ENCODE data around the gene FBXL16. TPM values are rescaled to one million over a fixed set of nuclear protein-coding genes. Genes with fewer than 3 reads are reported as not detected.

FBXL16 gene
- total and polyA plus RNA-seq, 2 donors (not counting 1 experiment from before 2014, with no cell fraction given) = 0.07 TPM; not detected in 1

DNA sequence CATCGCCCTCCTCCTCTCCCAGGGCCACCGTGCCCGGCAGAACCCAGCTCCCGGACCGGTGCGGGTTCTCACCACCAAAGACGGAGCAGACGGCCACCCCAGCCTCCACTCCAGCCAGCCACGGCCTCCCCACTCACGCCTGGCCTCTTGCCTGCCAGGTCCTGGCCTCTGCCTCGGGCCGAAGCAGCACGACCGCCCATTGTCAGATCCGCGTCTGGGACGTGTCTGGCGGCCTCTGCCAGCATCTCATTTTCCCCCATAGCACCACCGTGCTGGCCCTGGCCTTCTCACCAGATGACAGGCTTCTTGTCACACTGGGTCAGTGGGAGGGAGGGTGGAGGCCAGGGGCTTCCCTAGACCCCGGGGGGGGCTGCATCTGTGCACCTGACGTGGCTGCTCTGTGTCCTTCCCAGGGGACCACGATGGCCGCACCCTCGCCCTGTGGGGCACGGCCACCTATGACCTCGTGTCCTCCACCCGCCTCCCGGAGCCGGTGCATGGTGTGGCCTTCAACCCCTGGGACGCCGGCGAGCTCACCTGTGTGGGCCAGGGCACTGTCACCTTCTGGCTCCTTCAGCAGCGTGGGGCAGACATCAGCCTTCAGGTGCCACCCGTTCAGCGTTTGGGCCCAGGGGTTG, 44.3 kb downstream of the FBXL16 start:
- Histone ChIP-seq H3K27me3 (ENCODE audit: control insufficient read depth, insufficient read depth, low read length) (no peaks in the 10 kb centered on the region), H3K4me1 (ENCODE audit: control insufficient read depth, extremely low read depth, insufficient read depth, low read length) (no peaks in the 10 kb centered on the region), H3K9ac (ENCODE audit: insufficient read depth, low read length) (peak overlapping the region; percentile 7), H3K9me3 (ENCODE audit: control insufficient read depth, insufficient read depth, low read depth, low read length) (no peaks in the 10 kb centered on the region), H3K27ac (ENCODE audit: insufficient read depth, low read length) (no peak overlapping the region), H3K4me2 (ENCODE audit: extremely low read depth, insufficient read depth, low read length) (no peak overlapping the region), H3K79me2 (ENCODE audit: control insufficient read depth, insufficient read depth, low read length) (no peaks in the 10 kb centered on the region), H4K20me1 (ENCODE audit: control insufficient read depth, extremely low read depth, insufficient read depth, low read length) (no peaks in the 10 kb centered on the region), H2AFZ (ENCODE audit: low read length) (no peak overlapping the region), H3K36me3 (ENCODE audit: control insufficient read depth, insufficient read depth, low read length) (peaks cover 10% of the 10 kb centered on the region), H3K4me3 (replicated peaks in 1 of 4; ENCODE audit: control extremely low read depth in 1 of 4, insufficient read depth in 1 of 4, low read depth in 3 of 4, low read length in 4 of 4) (no peak overlapping the region)
- no peak for DNase-seq (ENCODE audit: low read depth in 2 of 2)
- TF ChIP-seq CTCF (conservative IDR thresholded peaks at IDR 0.05 in 1 of 2, IDR thresholded peaks at IDR 0.05 in 1 of 2; ENCODE audit: low read depth in 1 of 2, low read length in 2 of 2) (no peak), EZH2 (IDR thresholded peaks at IDR 0.05; ENCODE audit: low read length, missing control alignments) (no peak)

DNA sequence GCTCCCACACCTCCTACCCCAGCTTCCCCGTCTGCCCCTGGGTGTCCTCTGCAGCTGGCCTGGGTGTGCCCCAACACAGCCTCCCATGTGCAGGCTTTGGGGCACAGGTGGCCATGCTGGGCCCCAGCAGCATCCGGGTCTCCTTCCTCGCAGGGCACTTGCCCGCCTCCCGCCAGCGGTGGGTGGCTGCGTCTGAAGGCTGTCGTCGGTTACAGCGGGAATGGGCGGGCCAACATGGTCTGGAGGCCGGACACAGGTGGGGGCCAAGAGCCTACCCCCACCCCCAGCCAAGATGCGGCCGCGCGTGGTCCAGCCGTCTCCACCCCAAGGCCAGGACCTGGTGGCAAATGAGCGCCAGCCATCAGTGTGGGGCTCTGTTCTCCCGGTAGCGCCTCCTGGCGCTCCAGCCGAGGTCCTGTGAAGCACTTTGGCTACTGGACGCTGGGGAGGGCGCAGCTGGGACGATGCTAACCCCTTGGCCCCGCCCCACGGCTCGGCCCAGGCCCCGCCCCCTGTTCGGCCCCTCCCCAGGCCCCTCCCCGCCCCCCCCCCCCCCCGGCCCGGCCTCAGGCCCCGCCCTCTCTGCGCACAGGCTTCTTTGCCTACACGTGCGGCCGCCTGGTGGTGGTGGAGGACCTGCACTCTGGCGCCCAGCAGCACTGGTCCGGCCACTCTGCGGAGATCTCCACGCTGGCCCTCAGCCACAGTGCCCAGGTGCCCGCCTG, 45.0 kb downstream of the FBXL16 start:
- no peak for TF ChIP-seq EZH2 (IDR thresholded peaks at IDR 0.05; ENCODE audit: low read length, missing control alignments)
- TF ChIP-seq CTCF (conservative IDR thresholded peaks at IDR 0.05 in 1 of 2, IDR thresholded peaks at IDR 0.05 in 1 of 2; ENCODE audit: low read depth in 1 of 2, low read length in 2 of 2) = peak; percentile 37 to 48
- H3K79me2 ChIP-seq (ENCODE audit: control insufficient read depth, insufficient read depth, low read length) = no peaks in the 10 kb centered on the region
- H4K20me1 ChIP-seq (ENCODE audit: control insufficient read depth, extremely low read depth, insufficient read depth, low read length) = no peaks in the 10 kb centered on the region
- H3K36me3 ChIP-seq (ENCODE audit: control insufficient read depth, insufficient read depth, low read length) = peaks cover 10% of the 10 kb centered on the region
- H2AFZ ChIP-seq (ENCODE audit: low read length) = no peak overlapping the region
- H3K4me1 ChIP-seq (ENCODE audit: control insufficient read depth, extremely low read depth, insufficient read depth, low read length) = no peaks in the 10 kb centered on the region
- H3K27me3 ChIP-seq (ENCODE audit: control insufficient read depth, insufficient read depth, low read length) = no peaks in the 10 kb centered on the region
- H3K27ac ChIP-seq (ENCODE audit: insufficient read depth, low read length) = no peak overlapping the region
- H3K9ac ChIP-seq (ENCODE audit: insufficient read depth, low read length) = no peak overlapping the region
- no peak overlapping the region for H3K4me3 ChIP-seq (replicated peaks in 1 of 4; ENCODE audit: control extremely low read depth in 1 of 4, insufficient read depth in 1 of 4, low read depth in 3 of 4, low read length in 4 of 4)
- DNase-seq (ENCODE audit: low read depth in 2 of 2) = peak; percentile 60 to 80
- H3K4me2 ChIP-seq (ENCODE audit: extremely low read depth, insufficient read depth, low read length) = no peak overlapping the region
- H3K9me3 ChIP-seq (ENCODE audit: control insufficient read depth, insufficient read depth, low read depth, low read length) = no peaks in the 10 kb centered on the region

- Histone ChIP-seq H4K20me1 (ENCODE audit: control insufficient read depth, extremely low read depth, insufficient read depth, low read length) (no peaks in the 10 kb centered on the region), H3K79me2 (ENCODE audit: control insufficient read depth, insufficient read depth, low read length) (no peaks in the 10 kb centered on the region), H3K27ac (ENCODE audit: insufficient read depth, low read length) (no peak overlapping the region), H3K4me1 (ENCODE audit: control insufficient read depth, extremely low read depth, insufficient read depth, low read length) (no peaks in the 10 kb centered on the region), H3K9me3 (ENCODE audit: control insufficient read depth, insufficient read depth, low read depth, low read length) (no peaks in the 10 kb centered on the region), H2AFZ (ENCODE audit: low read length) (no peak overlapping the region), H3K4me3 (replicated peaks in 1 of 4; ENCODE audit: control extremely low read depth in 1 of 4, insufficient read depth in 1 of 4, low read depth in 3 of 4, low read length in 4 of 4) (no peak overlapping the region), H3K9ac (ENCODE audit: insufficient read depth, low read length) (no peak overlapping the region), H3K36me3 (ENCODE audit: control insufficient read depth, insufficient read depth, low read length) (peaks cover 12% of the 10 kb centered on the region), H3K4me2 (ENCODE audit: extremely low read depth, insufficient read depth, low read length) (no peak overlapping the region), H3K27me3 (ENCODE audit: control insufficient read depth, insufficient read depth, low read length) (no peaks in the 10 kb centered on the region)
- no peak for TF ChIP-seq EZH2 (IDR thresholded peaks at IDR 0.05; ENCODE audit: low read length, missing control alignments)
- no peak for TF ChIP-seq CTCF (conservative IDR thresholded peaks at IDR 0.05 in 1 of 2, IDR thresholded peaks at IDR 0.05 in 1 of 2; ENCODE audit: low read depth in 1 of 2, low read length in 2 of 2)
- DNase-seq (ENCODE audit: low read depth in 2 of 2) = no peak
Observed at GRCh38 chr16:660132-660458, 45.5 kb downstream of the FBXL16 start.
